SKM-1 treated with dmso at 0.1 percent for 144 hours (cell line): ENCODE data around the gene DCC.

Experiments used
- DNase-seq: peaks from one replicate; lab custom pipeline; 2025; ENCODE audit not compliant: unreplicated experiment; lab: John Stamatoyannopoulos, UW

The DCC gene

GRCh38 chr18:52415131-52415530, 75.1 kb downstream of the DCC start:
- no peak for DNase-seq

- no peak for DNase-seq
These were observed 83.1 kb downstream of the DCC start for GRCh38 chr18:52422985-52423601.

GRCh38 chr18:52426041-52426440, 86.0 kb downstream of the DCC start:
- no peak for DNase-seq

- no peak for DNase-seq
These were observed 86.5 kb downstream of the DCC start for GRCh38 chr18:52426462-52426861.

- DNase-seq: no peak
These were observed 87.7 kb downstream of the DCC start for GRCh38 chr18:52427521-52428175.

- DNase-seq: no peak
These were observed 91.7 kb downstream of the DCC start for GRCh38 chr18:52431683-52432082.

- no peak for DNase-seq
These were observed 93.8 kb downstream of the DCC start for GRCh38 chr18:52433797-52434196.

- no peak for DNase-seq
These were observed 95.3 kb downstream of the DCC start for GRCh38 chr18:52435301-52435700.

GRCh38 chr18:52437161-52437560, 97.2 kb downstream of the DCC start:
- no peak for DNase-seq

- no peak for DNase-seq
These were observed 99.5 kb downstream of the DCC start for GRCh38 chr18:52439457-52439856.

GRCh38 chr18:52441794-52442193, 101.8 kb downstream of the DCC start:
- DNase-seq: no peak

- no peak for DNase-seq
These were observed 102.7 kb downstream of the DCC start for GRCh38 chr18:52442686-52443085.

GRCh38 chr18:52451256-52451655, 111.3 kb downstream of the DCC start:
- no peak for DNase-seq

- DNase-seq: no peak
These were observed 111.9 kb downstream of the DCC start for GRCh38 chr18:52451851-52452250.

- no peak for DNase-seq
These were observed 112.4 kb downstream of the DCC start for GRCh38 chr18:52452427-52452826.

- DNase-seq: no peak
These were observed 119.9 kb downstream of the DCC start for GRCh38 chr18:52459890-52460289.

GRCh38 chr18:52462853-52463252, 122.9 kb downstream of the DCC start:
- no peak for DNase-seq

GRCh38 chr18:52465391-52465790, 125.4 kb downstream of the DCC start:
- DNase-seq: no peak

- no peak for DNase-seq
These were observed 128.5 kb downstream of the DCC start for GRCh38 chr18:52468496-52468895.

GRCh38 chr18:52475325-52475724, 135.3 kb downstream of the DCC start:
- no peak for DNase-seq

- no peak for DNase-seq
These were observed 141.1 kb downstream of the DCC start for GRCh38 chr18:52481116-52481515.

GRCh38 chr18:52484977-52485376, 145.0 kb downstream of the DCC start:
- no peak for DNase-seq

GRCh38 chr18:52486052-52486451, 146.1 kb downstream of the DCC start:
- DNase-seq: no peak
